ENCODE measurements around the gene UCHL1. TPM values are rescaled to one million over a fixed set of nuclear protein-coding genes. Genes with fewer than 3 reads are reported as not detected.

Gene UCHL1
- total and polyA plus RNA-seq, 4 donors, result 0.51 to 2.6 (median 0.70) TPM

- Histone ChIP-seq H3K4me3 (ENCODE audit: low read depth in 1 of 3, low read length in 3 of 3) (no peak overlapping the region), H3K4me1 (ENCODE audit: control insufficient read depth in 4 of 4, insufficient read depth in 4 of 4, low read length in 3 of 4) (no peaks in the 10 kb centered on the region), H3K9ac (ENCODE audit: low read depth in 1 of 2, low read length in 2 of 2) (no peak overlapping the region), H3K36me3 (ENCODE audit: control insufficient read depth in 4 of 4, insufficient read depth in 3 of 4, low read depth in 1 of 4, low read length in 3 of 4) (no peaks in the 10 kb centered on the region), H3K27ac (ENCODE audit: low read depth in 1 of 2, low read length in 2 of 2) (no peak overlapping the region), H3K9me3 (ENCODE audit: control insufficient read depth in 4 of 4, low read length in 3 of 4) (no peaks in the 10 kb centered on the region), H3K27me3 (ENCODE audit: control insufficient read depth in 4 of 4, insufficient read depth in 4 of 4, low read length in 3 of 4) (peaks cover 0 to 3% (median 0%) of the 10 kb centered on the region in 4 donors)
- TF ChIP-seq RXRA (IDR thresholded peaks at IDR 0.05), result no peak
- no peak for TF ChIP-seq MAX (IDR thresholded peaks at IDR 0.05)
- no peak for TF ChIP-seq TAF1 (conservative IDR thresholded peaks at IDR 0.05)
- no peak for TF ChIP-seq FOXA1 (IDR thresholded peaks at IDR 0.05)
- TF ChIP-seq ZBTB33 (IDR thresholded peaks at IDR 0.05), result no peak
- no peak for TF ChIP-seq GABPA (IDR thresholded peaks at IDR 0.05 in 1 of 2, conservative IDR thresholded peaks at IDR 0.05 in 1 of 2)
- TF ChIP-seq ATF3 (IDR thresholded peaks at IDR 0.05), result no peak
- TF ChIP-seq HNF4G (IDR thresholded peaks at IDR 0.05), result no peak
- TF ChIP-seq REST (IDR thresholded peaks at IDR 0.05), result no peak
- TF ChIP-seq FOXA2 (IDR thresholded peaks at IDR 0.05), result no peak
- TF ChIP-seq SP1 (IDR thresholded peaks at IDR 0.05), result no peak
- TF ChIP-seq CTCF (IDR thresholded peaks at IDR 0.05; ENCODE audit: low read depth, low read length, missing input control), result no peak
- 90% methylated on average over 1 of the region's 1 CpG for WGBS
- no peak for DNase-seq (ENCODE audit: low spot score)
Measured at GRCh38 chr4:41287005-41287404, 30.3 kb downstream of the UCHL1 start.

- Histone ChIP-seq H3K4me3 (ENCODE audit: low read depth in 1 of 3, low read length in 3 of 3) (no peak overlapping the region), H3K9ac (ENCODE audit: low read depth in 1 of 2, low read length in 2 of 2) (no peak overlapping the region), H3K4me1 (ENCODE audit: control insufficient read depth in 4 of 4, insufficient read depth in 4 of 4, low read length in 3 of 4) (no peaks in the 10 kb centered on the region), H3K9me3 (ENCODE audit: control insufficient read depth in 4 of 4, low read length in 3 of 4) (no peaks in the 10 kb centered on the region), H3K27ac (ENCODE audit: low read depth in 1 of 2, low read length in 2 of 2) (no peak overlapping the region), H3K36me3 (ENCODE audit: control insufficient read depth in 4 of 4, insufficient read depth in 3 of 4, low read depth in 1 of 4, low read length in 3 of 4) (no peaks in the 10 kb centered on the region), H3K27me3 (ENCODE audit: control insufficient read depth in 4 of 4, insufficient read depth in 4 of 4, low read length in 3 of 4) (peaks cover 0 to 3% (median 0%) of the 10 kb centered on the region in 4 donors)
- DNase-seq (ENCODE audit: low spot score), result no peak
- WGBS, result 94% methylated on average over 10 of the region's 10 CpGs
- TF ChIP-seq HNF4G (IDR thresholded peaks at IDR 0.05) (no peak), ZBTB33 (IDR thresholded peaks at IDR 0.05) (no peak), RAD21 (IDR thresholded peaks at IDR 0.05) (no peak), ATF3 (IDR thresholded peaks at IDR 0.05) (no peak), SP1 (IDR thresholded peaks at IDR 0.05) (no peak), FOXA2 (IDR thresholded peaks at IDR 0.05) (no peak), FOXA1 (IDR thresholded peaks at IDR 0.05) (no peak), RXRA (IDR thresholded peaks at IDR 0.05) (no peak), HNF4A (conservative IDR thresholded peaks at IDR 0.05) (no peak), TAF1 (conservative IDR thresholded peaks at IDR 0.05) (no peak), GABPA (IDR thresholded peaks at IDR 0.05 in 1 of 2, conservative IDR thresholded peaks at IDR 0.05 in 1 of 2) (no peak)
Measured at GRCh38 chr4:41287852-41288251, 31.1 kb downstream of the UCHL1 start.
